ENCODE results near the gene CCDC71L.

Gene CCDC71L

GRCh38 chr7:106625678-106626301 is 35.2 kb downstream of the CCDC71L start:
- no peak for DNase-seq (ENCODE audit: low read depth)

DNA sequence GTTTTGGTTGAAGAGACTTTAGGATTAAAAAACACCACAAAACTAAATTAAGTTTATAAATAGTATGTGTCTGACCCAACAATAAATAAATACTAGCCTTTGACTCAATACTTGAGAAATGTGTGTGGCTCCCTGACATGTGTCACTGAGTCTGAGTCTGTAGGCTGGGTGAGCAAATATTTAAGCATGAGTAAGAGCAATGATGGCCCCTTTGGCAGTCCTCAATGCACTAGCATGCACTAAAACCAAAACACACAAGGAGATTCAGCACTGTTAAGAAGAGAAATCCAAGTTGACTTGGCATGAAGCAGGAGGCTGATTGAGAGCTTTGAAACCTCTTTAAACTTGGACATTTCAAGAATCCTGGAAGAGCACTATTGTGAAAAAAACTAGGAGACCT is 37.1 kb downstream of the CCDC71L start:
- peak; percentile 45 for DNase-seq (ENCODE audit: low read depth)

DNA sequence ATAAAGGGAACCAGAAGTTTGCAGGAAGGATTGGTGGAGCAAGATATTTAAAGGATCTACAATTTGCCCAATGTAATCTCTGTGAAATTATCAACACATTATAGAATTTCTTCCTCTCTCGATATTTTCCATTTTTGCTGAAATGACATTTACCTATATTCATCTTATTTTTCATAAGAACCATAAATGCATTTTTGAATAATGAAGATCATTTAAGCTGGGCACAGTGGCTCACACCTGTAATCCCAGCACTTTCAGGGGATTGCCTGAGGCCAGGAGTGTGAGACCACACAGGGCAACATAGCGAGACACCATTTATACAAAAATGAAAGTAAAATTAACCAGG is 37.7 kb downstream of the CCDC71L start:
- no peak for DNase-seq (ENCODE audit: low read depth)

- DNase-seq (ENCODE audit: low read depth): no peak
These were observed 38.2 kb downstream of the CCDC71L start for GRCh38 chr7:106622654-106623314.

DNA sequence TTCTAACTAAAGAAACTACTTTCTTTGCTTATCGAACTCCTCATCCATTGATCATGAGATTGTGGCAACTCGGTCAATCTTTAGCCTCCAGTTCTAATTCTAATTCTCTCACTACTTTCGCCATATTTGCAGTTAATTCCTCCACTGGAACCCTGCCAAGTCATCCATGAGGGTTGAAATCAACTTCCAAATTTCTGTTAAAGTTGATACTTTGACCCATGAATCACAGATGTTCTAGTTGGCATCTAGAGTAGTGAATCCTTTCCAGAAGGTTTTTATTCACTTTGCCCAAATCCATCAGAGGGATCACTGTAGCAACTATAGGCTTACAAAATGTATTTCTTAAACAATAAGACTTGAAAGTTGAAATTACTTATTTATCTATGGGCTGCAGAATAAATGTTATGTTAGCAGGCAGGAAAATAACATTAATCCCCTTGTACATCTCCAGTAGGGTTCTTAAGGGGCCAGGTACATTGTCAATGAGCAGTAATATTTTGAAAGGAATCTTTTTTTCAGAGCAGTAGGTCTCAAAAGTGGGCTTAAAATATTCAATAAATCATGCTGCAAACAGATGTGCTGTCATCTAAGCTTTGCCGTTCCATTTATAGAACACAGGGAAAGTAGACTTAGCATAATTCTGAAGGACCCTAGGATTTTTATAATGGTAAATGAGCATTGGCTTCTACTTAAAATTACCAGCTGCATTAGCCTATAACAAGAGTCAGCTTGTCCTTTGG is 39.4 kb downstream of the CCDC71L start:
- DNase-seq (ENCODE audit: low read depth): no peak

DNA sequence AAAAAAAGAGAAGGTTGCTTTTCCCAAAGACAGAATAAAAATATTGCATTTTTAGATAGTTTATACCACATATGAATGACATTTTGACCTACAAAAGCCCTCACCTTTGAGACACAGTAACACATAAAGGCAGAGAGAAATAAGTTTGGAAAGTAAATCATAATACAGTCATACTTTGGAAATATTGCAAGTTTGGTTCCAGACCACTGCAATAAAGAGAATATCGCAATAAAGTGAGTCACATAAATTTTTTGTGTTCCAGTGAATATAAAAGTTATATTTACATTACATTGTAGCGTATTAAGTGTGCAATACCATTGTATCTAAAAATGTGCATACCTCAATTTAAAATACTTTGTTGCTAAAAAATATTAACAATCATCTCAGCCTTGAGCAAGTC is 40.3 kb downstream of the CCDC71L start:
- DNase-seq (ENCODE audit: low read depth): no peak

GRCh38 chr7:106620034-106620433 is 40.9 kb downstream of the CCDC71L start:
- DNase-seq (ENCODE audit: low read depth): no peak

DNA sequence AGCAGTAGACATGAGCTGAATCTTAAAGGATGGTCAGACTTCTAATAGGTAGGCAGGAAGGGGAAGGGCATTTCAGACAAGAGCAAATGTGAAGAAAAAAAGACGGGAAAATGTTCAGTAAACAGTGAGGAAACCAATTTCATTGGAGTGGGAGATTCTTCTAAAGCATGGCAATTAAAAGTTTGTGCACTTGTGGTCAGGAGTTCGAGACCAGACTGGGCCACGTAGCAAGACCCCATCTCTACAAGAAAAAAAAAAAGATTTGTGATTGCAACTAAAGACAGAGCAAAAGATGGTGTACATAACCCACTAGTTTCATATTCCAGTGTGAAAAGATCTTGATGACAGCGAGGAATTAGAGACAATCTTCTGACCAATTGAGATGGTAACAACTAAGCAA is 41.7 kb downstream of the CCDC71L start:
- DNase-seq (ENCODE audit: low read depth): no peak

- peak; percentile 29 for DNase-seq (ENCODE audit: low read depth)
These were observed 42.5 kb downstream of the CCDC71L start for GRCh38 chr7:106618480-106618879.

DNA sequence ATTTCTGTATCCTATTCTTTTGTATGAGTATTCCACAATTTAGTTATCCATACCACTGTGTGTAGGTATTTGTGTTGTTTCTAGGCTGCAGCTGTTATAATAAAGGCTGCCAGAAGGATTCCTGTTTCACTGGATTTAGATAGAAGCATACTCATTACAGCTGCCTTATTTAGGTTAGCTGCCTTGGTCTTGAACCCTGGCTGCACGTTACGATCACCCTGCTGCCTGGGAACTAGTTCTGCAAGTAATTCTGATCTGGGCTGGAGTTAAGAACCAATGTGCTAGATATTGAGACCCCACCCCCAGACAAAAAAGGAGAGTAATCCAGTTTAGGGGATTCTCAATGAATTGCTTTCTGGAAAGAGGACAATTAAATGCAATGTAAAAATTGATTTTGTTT is 43.1 kb downstream of the CCDC71L start:
- no peak for DNase-seq (ENCODE audit: low read depth)

DNA sequence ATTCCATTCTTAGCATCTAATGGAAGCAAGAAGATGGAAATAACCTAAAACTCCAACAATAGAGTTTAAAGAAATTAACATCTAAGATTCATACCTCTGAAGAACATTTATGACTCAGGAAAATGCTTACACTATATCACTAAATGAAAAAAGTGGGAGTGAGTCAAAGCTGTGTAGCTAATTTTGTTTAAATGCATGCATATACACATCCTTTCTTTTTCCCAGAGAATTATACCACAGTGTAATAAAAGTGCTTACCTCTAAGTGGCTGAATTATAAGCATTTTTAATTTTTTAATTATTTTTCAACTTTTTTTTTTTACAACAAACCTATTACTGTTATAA is 44.3 kb downstream of the CCDC71L start:
- no peak for DNase-seq (ENCODE audit: low read depth)

DNA sequence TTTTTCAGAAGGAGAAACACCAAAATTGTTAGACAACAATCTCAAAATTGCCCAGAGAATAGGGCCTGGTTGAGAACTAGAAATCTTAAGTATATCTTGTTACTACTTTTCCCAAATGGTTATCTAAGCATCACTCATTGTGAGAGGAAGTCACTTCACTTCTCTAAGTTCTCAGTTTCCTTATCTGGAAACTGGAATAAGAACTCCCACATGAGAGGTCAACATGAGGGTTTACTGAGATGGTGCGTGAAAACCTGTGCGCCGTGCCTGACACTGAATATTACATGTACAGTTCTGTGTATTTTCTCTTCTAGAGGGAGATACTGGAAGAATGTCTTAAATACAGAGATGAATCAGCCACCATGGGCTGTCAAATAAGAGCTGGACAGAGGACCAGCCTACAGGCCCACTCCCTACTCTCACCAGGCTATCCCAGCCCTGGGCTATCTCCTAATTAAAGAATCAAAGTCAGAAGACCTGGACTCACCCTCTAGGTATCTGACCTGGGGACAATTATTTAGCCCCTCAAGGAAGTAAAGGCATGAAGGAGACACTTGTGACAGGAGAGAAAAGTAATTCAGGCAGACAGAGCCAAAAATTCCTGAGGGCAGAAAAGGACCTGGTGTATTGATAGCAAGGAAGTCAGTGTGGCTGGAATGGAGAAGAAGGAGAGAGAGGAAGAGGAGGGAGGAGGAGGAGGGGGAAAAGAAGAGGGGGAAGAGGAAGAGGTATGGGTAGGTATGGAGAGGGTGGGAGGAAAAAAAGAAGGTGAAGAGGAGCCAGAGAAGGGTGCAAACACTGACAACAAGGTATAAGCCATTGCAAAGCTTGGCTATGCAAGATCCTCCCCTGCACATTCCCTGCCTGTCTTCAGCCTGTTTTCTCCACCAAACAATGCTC is 44.9 kb downstream of the CCDC71L start:
- DNase-seq (ENCODE audit: low read depth): no peak

GRCh38 chr7:106614751-106615150 is 46.2 kb downstream of the CCDC71L start:
- DNase-seq (ENCODE audit: low read depth): no peak

- peak; percentile 33 for DNase-seq (ENCODE audit: low read depth)
These were observed 47.0 kb downstream of the CCDC71L start for GRCh38 chr7:106613848-106614560.

DNA sequence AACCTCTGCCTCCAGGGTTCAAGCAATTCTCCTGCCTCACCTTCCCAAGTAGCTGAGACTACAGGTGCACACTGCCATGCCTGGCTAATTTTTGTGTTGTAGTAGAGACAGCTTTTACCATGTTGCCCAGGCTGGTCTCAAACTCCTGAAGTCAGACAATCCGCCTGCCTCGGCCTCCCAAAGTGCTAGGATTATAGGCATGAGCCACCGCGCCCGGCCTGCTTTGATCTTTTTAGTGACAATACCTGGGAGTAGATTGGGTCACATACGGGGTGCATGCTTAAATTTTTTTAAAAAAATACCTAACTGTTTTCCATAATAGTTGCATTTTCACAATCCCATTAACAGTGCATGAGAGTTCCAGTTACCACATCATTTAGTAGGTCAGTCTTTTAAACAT is 47.7 kb downstream of the CCDC71L start:
- DNase-seq (ENCODE audit: low read depth): no peak

- DNase-seq (ENCODE audit: low read depth): no peak
These were observed 48.5 kb downstream of the CCDC71L start for GRCh38 chr7:106612432-106612831.

GRCh38 chr7:106611911-106612310 is 49.0 kb downstream of the CCDC71L start:
- DNase-seq (ENCODE audit: low read depth): no peak

- DNase-seq (ENCODE audit: low read depth): no peak
These were observed 49.7 kb downstream of the CCDC71L start for GRCh38 chr7:106610996-106611886.

GRCh38 chr7:106609416-106609815 is 51.5 kb downstream of the CCDC71L start:
- peak; percentile 61 for DNase-seq (ENCODE audit: low read depth)

DNA sequence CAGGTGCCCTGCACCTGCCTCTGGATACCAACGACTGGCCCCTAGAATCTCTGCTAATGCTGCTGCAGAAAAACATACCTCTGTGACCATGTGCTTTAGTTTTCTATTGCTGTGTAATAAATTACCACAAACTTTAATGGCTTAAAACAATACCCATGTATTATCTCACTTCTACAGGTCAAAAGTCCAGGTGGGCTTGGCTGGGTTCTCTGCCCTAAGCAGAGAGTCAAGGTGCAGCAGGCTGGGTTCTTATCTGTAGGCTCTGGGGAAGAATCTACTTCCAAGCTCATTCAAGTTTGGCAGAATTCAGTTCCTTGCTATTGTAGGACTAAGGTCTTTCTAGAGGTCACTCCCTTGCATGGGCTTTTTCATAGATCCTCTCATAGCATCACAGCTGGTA is 52.3 kb downstream of the CCDC71L start:
- DNase-seq (ENCODE audit: low read depth): no peak
